DOHH2 (cell line): ENCODE data around the gene RAB43.

ENCODE experiments used
- H3F3A ChIP-seq: fragments of 200-600 bp; sonication (generic), shearing (Covaris generic); 2 replicates; pipeline ENCODE4 v1.6.0; 2016; ENCODE audit warnings: antibody characterized with exemption, mild to moderate bottlenecking; ENCODE audit not compliant: control insufficient read depth, insufficient read depth
- H3K27ac ChIP-seq: fragments of 200-600 bp; sonication (generic); 2 replicates; pipeline ENCODE4 v1.5.1; 2014; ENCODE audit warnings: low read depth, mild to moderate bottlenecking, low read length, moderate library complexity
- H3K27me3 ChIP-seq: fragments of 200-600 bp; sonication (generic); 2 replicates; pipeline ENCODE4 v1.6.1; 2014; ENCODE audit warnings: mild to moderate bottlenecking, low read length, mixed read lengths; ENCODE audit not compliant: control insufficient read depth
- H3K36me3 ChIP-seq: fragments of 200-600 bp; sonication (generic); 2 replicates; pipeline ENCODE4 v1.6.1; 2014; ENCODE audit warnings: mild to moderate bottlenecking, low read length, moderate library complexity, mixed read lengths; ENCODE audit not compliant: control insufficient read depth
- H3K4me1 ChIP-seq: fragments of 200-600 bp; sonication (generic); 2 replicates; pipeline ENCODE4 v1.6.1; 2014; ENCODE audit warnings: mild to moderate bottlenecking, low read length, mixed read lengths; ENCODE audit not compliant: control insufficient read depth
- H3K4me2 ChIP-seq: fragments of 200-600 bp; sonication (generic); 2 replicates; pipeline ENCODE4 v1.6.0; 2014; ENCODE audit warnings: mild to moderate bottlenecking, low read length, moderate library complexity
- H3K4me3 ChIP-seq: fragments of 200-600 bp; sonication (generic); 2 replicates; pipeline ENCODE4 v1.5.1; 2014; ENCODE audit warnings: mild to moderate bottlenecking, low read length, mixed read lengths
- H3K79me2 ChIP-seq: fragments of 200-600 bp; sonication (generic); 2 replicates; pipeline ENCODE4 v1.6.1; 2014; ENCODE audit warnings: mild to moderate bottlenecking, low read length, mixed read lengths; ENCODE audit not compliant: control insufficient read depth
- H3K9me2 ChIP-seq: fragments of 200-600 bp; sonication (generic); replicated peaks from 2 replicates; pipeline ENCODE4 v1.6.1; 2014; ENCODE audit warnings: mild to moderate bottlenecking, low read length, mixed read lengths; ENCODE audit not compliant: control insufficient read depth
- H3K9me3 ChIP-seq: fragments of 200-600 bp; sonication (generic); 2 replicates; pipeline ENCODE4 v1.6.1; 2014; ENCODE audit warnings: antibody characterized with exemption, low read length, mixed read lengths; ENCODE audit not compliant: control insufficient read depth, insufficient read depth
- H4K20me1 ChIP-seq: fragments of 200-600 bp; sonication (generic); 2 replicates; pipeline ENCODE4 v1.6.0; 2014; ENCODE audit warnings: low read depth, mild to moderate bottlenecking, antibody characterized with exemption, low read length, moderate library complexity; ENCODE audit not compliant: control insufficient read depth, insufficient read depth
- EZH2phosphoT487 ChIP-seq: fragments of 200-600 bp; sonication (generic); IDR thresholded peaks from 2 replicates; pipeline ENCODE4 v1.6.1; 2017; ENCODE audit warnings: borderline replicate concordance, mild to moderate bottlenecking, antibody characterized with exemption, low read length, moderate library complexity, mixed read lengths
- TF ChIP-seq, protein P1 (sequence below): fragments of 200-600 bp; sonication (generic); IDR thresholded peaks from one replicate; pipeline ENCODE4 v1.5.1; 2014; ENCODE audit warnings: antibody characterized with exemption, mild to moderate bottlenecking, low read depth, low read length; ENCODE audit not compliant: poor library complexity, severe bottlenecking

RAB43 gene

DNA sequence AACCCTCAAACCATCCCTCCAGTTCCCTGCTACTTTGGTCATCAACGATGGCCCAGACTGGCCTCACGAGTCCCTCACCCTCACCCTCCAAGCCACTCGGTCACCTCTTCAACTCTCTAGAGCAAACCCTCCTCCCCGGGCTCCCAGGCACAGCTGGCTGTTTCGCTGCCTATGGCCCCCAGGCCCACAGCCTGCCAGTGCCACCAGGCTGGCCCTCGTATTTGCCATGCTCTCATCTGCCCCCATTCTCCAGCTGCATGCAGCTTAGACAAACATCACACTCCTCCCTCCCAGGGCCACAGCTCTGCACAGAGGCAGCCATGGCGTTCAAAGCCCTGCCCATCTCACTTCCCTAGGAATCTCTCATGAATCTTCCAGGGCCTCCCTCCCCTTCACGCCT lies 13.8 kb downstream of the RAB43 start:
- Histone ChIP-seq H3K27ac (no peak overlapping the region), H3K79me2 (no peaks in the 10 kb centered on the region), H3F3A (no peaks in the 10 kb centered on the region), H3K9me2 (no peaks in the 10 kb centered on the region), H3K27me3 (no peaks in the 10 kb centered on the region), H3K36me3 (no peaks in the 10 kb centered on the region), H3K4me1 (peaks cover 5% of the 10 kb centered on the region; the same call in 1 of the 2 replicates), H3K4me3 (no peak overlapping the region), H3K9me3 (no peaks in the 10 kb centered on the region), H4K20me1 (no peaks in the 10 kb centered on the region), H3K4me2 (no peak overlapping the region)
- TF ChIP-seq, protein P1, sequence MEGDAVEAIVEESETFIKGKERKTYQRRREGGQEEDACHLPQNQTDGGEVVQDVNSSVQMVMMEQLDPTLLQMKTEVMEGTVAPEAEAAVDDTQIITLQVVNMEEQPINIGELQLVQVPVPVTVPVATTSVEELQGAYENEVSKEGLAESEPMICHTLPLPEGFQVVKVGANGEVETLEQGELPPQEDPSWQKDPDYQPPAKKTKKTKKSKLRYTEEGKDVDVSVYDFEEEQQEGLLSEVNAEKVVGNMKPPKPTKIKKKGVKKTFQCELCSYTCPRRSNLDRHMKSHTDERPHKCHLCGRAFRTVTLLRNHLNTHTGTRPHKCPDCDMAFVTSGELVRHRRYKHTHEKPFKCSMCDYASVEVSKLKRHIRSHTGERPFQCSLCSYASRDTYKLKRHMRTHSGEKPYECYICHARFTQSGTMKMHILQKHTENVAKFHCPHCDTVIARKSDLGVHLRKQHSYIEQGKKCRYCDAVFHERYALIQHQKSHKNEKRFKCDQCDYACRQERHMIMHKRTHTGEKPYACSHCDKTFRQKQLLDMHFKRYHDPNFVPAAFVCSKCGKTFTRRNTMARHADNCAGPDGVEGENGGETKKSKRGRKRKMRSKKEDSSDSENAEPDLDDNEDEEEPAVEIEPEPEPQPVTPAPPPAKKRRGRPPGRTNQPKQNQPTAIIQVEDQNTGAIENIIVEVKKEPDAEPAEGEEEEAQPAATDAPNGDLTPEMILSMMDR, result no peak

DNA sequence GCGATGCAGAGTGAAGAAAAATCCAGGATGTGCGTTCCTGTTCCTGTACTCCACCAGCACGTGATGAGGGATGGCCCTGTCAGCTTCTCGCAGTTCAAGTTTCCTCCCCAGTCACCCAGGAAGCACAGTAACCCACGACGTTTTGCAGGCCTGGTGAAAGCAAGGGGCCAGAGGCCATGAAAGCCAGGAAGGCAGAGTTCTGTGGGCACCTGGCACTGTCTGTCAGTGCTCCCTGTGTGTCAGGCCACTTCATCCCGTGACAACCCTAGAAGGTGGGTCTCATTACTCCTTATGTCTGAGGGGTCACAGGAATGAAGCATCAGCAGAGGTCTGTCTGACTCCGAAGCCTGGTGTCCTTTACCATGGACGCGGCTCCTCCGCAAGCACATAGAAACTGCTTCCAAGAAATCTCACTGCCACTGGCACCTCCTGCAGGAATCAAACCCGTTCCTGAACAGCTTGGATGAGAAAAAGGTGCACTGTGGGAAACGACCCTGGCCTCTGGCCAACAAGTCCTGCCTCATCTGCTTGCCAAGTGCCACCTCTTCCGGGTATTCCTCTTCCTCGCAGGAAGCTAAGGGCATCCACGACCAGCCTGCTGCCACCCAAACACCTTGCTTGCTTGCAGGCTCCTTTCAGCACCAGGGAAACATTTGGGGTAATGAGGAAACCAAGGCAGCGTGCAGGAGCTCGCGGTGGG lies 14.6 kb downstream of the RAB43 start:
- no peaks in the 10 kb centered on the region for H3K36me3 ChIP-seq
- no peaks in the 10 kb centered on the region for H4K20me1 ChIP-seq
- no peaks in the 10 kb centered on the region for H3F3A ChIP-seq
- no peak overlapping the region for H3K27ac ChIP-seq
- H3K9me3 ChIP-seq, result no peaks in the 10 kb centered on the region
- H3K4me2 ChIP-seq, result no peak overlapping the region
- H3K27me3 ChIP-seq, result no peaks in the 10 kb centered on the region
- H3K9me2 ChIP-seq, result no peaks in the 10 kb centered on the region
- H3K4me3 ChIP-seq, result no peak overlapping the region
- TF ChIP-seq EZH2phosphoT487, result no peak
- TF ChIP-seq, protein P1, result no peak
- H3K79me2 ChIP-seq, result no peaks in the 10 kb centered on the region
- H3K4me1 ChIP-seq, result no peaks in the 10 kb centered on the region

- Histone ChIP-seq H3K27me3 (no peaks in the 10 kb centered on the region), H3K9me3 (no peaks in the 10 kb centered on the region), H3K27ac (no peak overlapping the region), H3K9me2 (no peaks in the 10 kb centered on the region), H3F3A (no peaks in the 10 kb centered on the region), H3K4me3 (no peak overlapping the region), H3K36me3 (no peaks in the 10 kb centered on the region), H3K4me1 (no peaks in the 10 kb centered on the region), H4K20me1 (no peaks in the 10 kb centered on the region), H3K79me2 (no peaks in the 10 kb centered on the region), H3K4me2 (no peak overlapping the region)
- TF ChIP-seq, protein P1, result no peak
- TF ChIP-seq EZH2phosphoT487, result no peak
Measured at GRCh38 chr3:129106320-129106719, 15.3 kb downstream of the RAB43 start.
